HEK293T (cell line): ENCODE results near the gene OR5H1.
"Not testable (repeated sequence)": the region's sequence is repeated elsewhere in the genome, so short reads cannot be mapped to it uniquely, and the experiment has no call there.

ENCODE experiments used
- CTCF ChIA-PET: fragments of 350-600 bp; formaldehyde crosslinking; extraction: SDS; loops from one replicate; lab custom pipeline; 2021; ENCODE audit warnings: antibody characterized with exemption, inconsistent platforms; lab: Yijun Ruan, JAX
- POLR2A ChIA-PET: fragments of 350-600 bp; formaldehyde crosslinking; extraction: SDS; loops from one replicate; lab custom pipeline; 2020; ENCODE audit warnings: antibody characterized with exemption, inconsistent platforms; lab: Yijun Ruan, JAX
- DNase-seq: peaks from one replicate; pipeline ENCODE4 v3.0.0; 2012; ENCODE audit warnings: mixed read lengths; ENCODE audit errors: extremely low spot score
- ARNT ChIP-seq: fragments of 450-650 bp; IDR thresholded peaks from 2 replicates; pipeline ENCODE4 v1.6.1; 2017; ENCODE audit warnings: mild to moderate bottlenecking
- BHLHE40 ChIP-seq: fragments of 450-650 bp; IDR thresholded peaks from 2 replicates; pipeline ENCODE4 v1.6.1; 2016; ENCODE audit warnings: mild to moderate bottlenecking, moderate library complexity, borderline replicate concordance
- CTBP1 ChIP-seq: fragments of 450-650 bp; IDR thresholded peaks from 2 replicates; pipeline ENCODE4 v1.6.1; 2016; ENCODE audit warnings: borderline replicate concordance
- ELF4 ChIP-seq: fragments of 450-650 bp; IDR thresholded peaks from 2 replicates; pipeline ENCODE4 v1.6.1; 2017; ENCODE audit warnings: antibody characterized with exemption
- FOXA1 ChIP-seq: fragments of 450-650 bp; IDR thresholded peaks from 2 replicates; pipeline ENCODE4 v1.6.1; 2016; ENCODE audit warnings: mild to moderate bottlenecking
- FOXK2 ChIP-seq: fragments of 450-650 bp; IDR thresholded peaks from 2 replicates; pipeline ENCODE4 v1.6.1; 2016; ENCODE audit warnings: mild to moderate bottlenecking
- FOXM1 ChIP-seq: fragments of 450-650 bp; IDR thresholded peaks from 2 replicates; pipeline ENCODE4 v1.6.1; 2017; ENCODE audit warnings: mild to moderate bottlenecking, borderline replicate concordance
- HDGF ChIP-seq: fragments of 450-650 bp; IDR thresholded peaks from 2 replicates; pipeline ENCODE4 v1.6.1; 2017; ENCODE audit warnings: antibody characterized with exemption, borderline replicate concordance
- L3MBTL2 ChIP-seq: fragments of 450-650 bp; conservative IDR thresholded peaks from 2 replicates; pipeline ENCODE4 v1.6.1; 2016; ENCODE audit warnings: mild to moderate bottlenecking
- LEF1 ChIP-seq: fragments of 450-650 bp; IDR thresholded peaks from 2 replicates; pipeline ENCODE4 v1.6.1; 2017; ENCODE audit warnings: mild to moderate bottlenecking, borderline replicate concordance
- NFRKB ChIP-seq: fragments of 450-650 bp; IDR thresholded peaks from 2 replicates; pipeline ENCODE4 v1.6.1; 2016; ENCODE audit warnings: mild to moderate bottlenecking, moderate library complexity
- SP1 ChIP-seq: fragments of 450-650 bp; IDR thresholded peaks from 2 replicates; pipeline ENCODE4 v1.6.1; 2017
- SUZ12 ChIP-seq: fragments of 450-650 bp; IDR thresholded peaks from 2 replicates; pipeline ENCODE4 v1.6.1; 2016; ENCODE audit warnings: mild to moderate bottlenecking
- TARDBP ChIP-seq: fragments of 450-650 bp; IDR thresholded peaks from 2 replicates; pipeline ENCODE4 v1.6.1; 2016
- ZNF384 ChIP-seq: fragments of 450-650 bp; IDR thresholded peaks from 2 replicates; pipeline ENCODE4 v1.6.1; 2016
- TF ChIP-seq, protein P1 (sequence below): fragments of 450-650 bp; IDR thresholded peaks from 2 replicates; pipeline ENCODE4 v1.6.1; 2016

Gene OR5H1

DNA sequence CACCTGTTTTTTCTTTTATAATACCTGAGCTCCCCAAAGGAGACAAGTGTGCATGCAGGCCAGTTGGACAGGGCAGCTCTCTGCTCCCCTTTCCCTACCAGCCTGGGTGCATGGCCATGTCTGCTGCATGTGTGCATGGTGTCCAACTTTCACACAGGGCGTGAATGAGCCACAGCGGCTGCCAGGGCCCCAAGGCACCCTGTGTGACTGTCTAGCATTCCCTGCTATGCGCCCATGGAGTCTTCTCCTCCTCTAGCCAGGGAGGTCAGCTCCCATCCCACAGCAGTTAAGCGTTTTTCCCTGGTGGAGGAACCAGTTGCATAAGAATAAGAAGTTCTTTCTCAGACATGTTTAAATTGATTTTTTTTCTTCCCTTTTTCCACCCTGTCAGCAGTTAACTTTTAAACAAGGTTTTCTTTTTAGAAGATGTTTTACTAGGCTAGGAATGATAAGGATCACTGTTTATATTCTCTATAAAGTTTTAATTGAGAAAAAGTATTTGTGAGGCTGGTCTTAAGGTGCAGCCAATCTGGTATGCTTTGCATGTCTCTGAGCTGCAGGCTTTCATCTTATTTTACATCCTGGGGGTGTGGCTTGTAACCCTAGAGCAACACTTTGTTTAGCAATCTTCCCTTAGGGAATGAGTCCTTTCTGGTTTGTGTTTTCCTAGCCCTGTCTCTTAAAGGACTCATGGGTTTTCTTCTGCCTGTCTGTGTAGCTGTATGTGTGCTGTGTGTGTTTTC is 20.5 kb upstream of the OR5H1 start:
- DNase-seq: peak; percentile 41
- CTCF ChIA-PET: no interaction called here
- POLR2A ChIA-PET: no interaction called here
- TF ChIP-seq, protein P1, sequence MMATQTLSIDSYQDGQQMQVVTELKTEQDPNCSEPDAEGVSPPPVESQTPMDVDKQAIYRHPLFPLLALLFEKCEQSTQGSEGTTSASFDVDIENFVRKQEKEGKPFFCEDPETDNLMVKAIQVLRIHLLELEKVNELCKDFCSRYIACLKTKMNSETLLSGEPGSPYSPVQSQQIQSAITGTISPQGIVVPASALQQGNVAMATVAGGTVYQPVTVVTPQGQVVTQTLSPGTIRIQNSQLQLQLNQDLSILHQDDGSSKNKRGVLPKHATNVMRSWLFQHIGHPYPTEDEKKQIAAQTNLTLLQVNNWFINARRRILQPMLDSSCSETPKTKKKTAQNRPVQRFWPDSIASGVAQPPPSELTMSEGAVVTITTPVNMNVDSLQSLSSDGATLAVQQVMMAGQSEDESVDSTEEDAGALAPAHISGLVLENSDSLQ: no peak
- TF ChIP-seq FOXM1 (no peak), ELF4 (no peak), SUZ12 (no peak), NFRKB (no peak), LEF1 (no peak), SP1 (no peak), ARNT (no peak), ZNF384 (no peak), TARDBP (no peak), FOXK2 (no peak)

DNA sequence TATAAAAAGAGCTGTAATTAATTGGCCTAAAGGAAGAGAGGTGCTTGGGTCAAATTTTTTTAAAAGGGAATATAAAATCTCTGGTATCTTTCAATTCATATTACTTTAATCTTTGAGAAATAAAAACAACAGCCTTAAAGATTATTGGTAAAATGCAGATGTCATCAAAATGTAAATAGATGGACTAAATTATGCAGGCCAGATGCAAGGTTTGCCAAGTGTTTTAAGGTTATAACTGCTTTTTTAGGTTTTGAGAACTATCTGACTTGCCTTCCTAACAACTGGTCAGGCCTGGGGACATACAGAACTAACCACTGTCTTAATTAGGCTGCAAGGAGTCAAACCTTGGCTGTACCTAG is 20.0 kb upstream of the OR5H1 start:
- TF ChIP-seq FOXK2: no peak
- no peak for TF ChIP-seq SUZ12
- TF ChIP-seq CTBP1: no peak
- TF ChIP-seq, protein P1: no peak
- no peak for TF ChIP-seq L3MBTL2
- no peak for TF ChIP-seq BHLHE40
- TF ChIP-seq ZNF384: no peak
- TF ChIP-seq FOXA1: no peak
- no peak for TF ChIP-seq SP1
- TF ChIP-seq LEF1: no peak
- TF ChIP-seq ELF4: no peak
- no peak for TF ChIP-seq TARDBP
- TF ChIP-seq FOXM1: no peak
- TF ChIP-seq HDGF: no peak
- no peak for TF ChIP-seq ARNT
- no peak for TF ChIP-seq NFRKB
- ChIA-PET POLR2A (no interaction called here), CTCF (no interaction called here)
- DNase-seq: no peak

DNA sequence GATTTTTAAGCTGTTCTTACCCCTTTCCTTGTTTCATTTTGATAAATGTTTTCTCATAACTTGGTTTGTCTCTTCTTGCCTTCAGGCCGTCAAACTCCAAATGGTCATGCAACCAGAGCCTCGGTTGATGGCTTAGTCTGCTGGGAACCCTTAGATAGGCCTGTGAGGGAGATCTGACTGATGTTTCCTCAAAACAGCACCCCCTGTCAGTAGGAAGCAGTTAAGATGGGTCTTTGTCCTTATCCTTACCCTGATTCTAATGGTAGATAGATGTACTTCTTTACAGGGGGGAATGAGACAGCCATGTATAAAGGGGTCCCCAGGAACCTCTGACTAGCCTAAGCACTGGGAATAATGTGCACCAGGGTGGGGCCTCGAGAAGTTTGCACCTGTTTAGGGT is 16.3 kb upstream of the OR5H1 start:
- ChIA-PET POLR2A (no interaction called here), CTCF (interaction anchor here (0.6 kb wide), 1 partner anchor 53 kb away, joined by 3 read pairs; no protein-coding TSS in a partner anchor)
- TF ChIP-seq ELF4 (no peak), TARDBP (no peak), SUZ12 (no peak), ZNF384 (no peak), CTBP1 (no peak), L3MBTL2 (no peak), NFRKB (no peak), SP1 (no peak)
- TF ChIP-seq, protein P1: no peak
- no peak for DNase-seq

DNA sequence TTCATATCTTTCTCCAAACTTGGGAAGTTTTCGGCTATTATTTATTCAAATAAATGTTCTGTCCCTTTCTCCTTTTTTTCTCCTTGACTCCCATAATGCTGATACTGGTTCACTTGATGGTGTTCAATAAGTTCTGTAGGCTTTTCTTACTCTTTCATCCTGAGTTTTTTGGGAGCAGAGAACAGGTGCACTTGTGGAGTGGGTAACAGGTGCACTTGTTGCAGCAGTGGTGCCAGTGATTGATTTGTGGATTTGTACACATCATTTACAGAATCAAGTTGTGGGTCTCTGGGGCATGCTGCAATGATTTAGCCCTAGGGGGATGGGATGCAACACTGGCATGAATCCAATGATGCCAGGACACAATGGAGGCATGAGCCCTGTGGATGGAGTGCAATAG is 14.8 kb upstream of the OR5H1 start:
- POLR2A ChIA-PET: no interaction called here
- DNase-seq: no peak
- CTCF ChIA-PET: no interaction called here
- TF ChIP-seq BHLHE40 (no peak), FOXA1 (no peak), TARDBP (no peak), ZNF384 (no peak), FOXM1 (no peak), SP1 (no peak), FOXK2 (no peak), ARNT (no peak), L3MBTL2 (no peak), HDGF (no peak), NFRKB (no peak)

DNA sequence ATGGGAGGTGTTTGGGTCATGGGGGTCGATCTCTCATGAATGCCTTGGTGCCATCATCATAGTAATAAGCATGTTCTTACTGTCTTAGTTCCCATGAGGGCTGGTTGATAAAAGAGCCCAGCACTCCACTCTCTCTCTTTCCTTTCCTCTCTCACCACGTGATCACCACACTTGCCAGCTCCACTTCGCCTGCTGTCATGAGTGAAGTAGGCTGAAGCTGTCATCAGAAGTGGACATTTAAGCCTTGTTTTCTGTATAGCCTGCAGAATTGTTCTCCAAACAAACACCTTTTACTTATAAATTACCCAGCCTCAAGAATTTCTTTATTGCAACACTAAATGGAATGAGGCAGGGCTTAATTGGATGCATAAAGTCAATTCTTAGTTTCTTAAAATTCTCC is 6.1 kb downstream of the OR5H1 start:
- CTCF ChIA-PET: no interaction called here
- TF ChIP-seq SP1 (no peak), L3MBTL2 (no peak), FOXM1 (no peak), SUZ12 (no peak), BHLHE40 (no peak), ZNF384 (no peak), LEF1 (no peak), NFRKB (no peak), ARNT (no peak), ELF4 (no peak), CTBP1 (no peak), FOXK2 (no peak), TARDBP (no peak), HDGF (no peak), FOXA1 (no peak)
- TF ChIP-seq, protein P1: no peak
- POLR2A ChIA-PET: no interaction called here
- no peak for DNase-seq

DNA sequence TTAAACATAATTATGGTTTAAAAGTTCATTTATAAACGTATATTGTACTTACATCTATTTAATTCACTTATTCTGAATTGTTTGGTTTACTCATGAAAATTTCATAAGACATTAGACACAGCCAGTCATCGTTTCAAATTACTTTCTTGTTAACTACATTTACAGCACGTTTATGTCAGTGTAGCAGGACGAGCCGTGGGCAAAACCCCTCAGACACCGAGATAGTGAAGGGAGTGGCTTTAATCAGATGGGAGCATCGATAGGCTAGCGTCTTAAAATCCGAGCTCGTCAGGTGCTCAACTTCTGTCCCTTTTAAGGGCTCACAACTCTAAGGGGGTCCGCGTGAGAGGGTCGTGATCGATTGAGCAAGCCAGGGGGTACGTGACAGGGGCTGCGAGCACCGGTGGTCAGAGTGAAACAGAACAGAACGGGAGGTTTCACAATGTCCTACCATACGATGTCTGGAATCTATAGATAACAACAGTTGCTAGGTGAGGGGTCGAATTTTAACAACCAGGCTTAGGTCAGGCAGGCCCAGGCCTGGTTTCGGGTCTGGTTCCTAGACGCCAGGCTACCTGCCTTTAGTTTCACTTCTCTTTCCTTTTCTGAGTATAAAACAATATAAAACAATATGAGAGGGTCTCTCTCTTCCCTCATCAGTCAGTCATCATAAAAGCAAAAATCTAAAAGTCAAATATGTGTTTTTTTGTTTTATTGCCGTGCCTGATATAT is 7.5 kb downstream of the OR5H1 start:
- CTCF ChIA-PET, DNase-seq, POLR2A ChIA-PET: not testable (repeated sequence)
